HCT116 (cell line): ENCODE results near the gene NRBF2. TPM values are rescaled to one million over a fixed set of nuclear protein-coding genes. Genes with fewer than 3 reads are reported as not detected.

Experiments used
- ATAC-seq: fragments of 200-7000 bp; cut with Tn5 transposase; 2 replicates; pipeline ENCODE4 v1.9.1; 2020; ENCODE audit warnings: mild to moderate bottlenecking, moderate library complexity
- BruUV-seq: library from RNA; stranded (reverse); fragments of 400-500 nt; replicated peaks from 2 replicates; lab custom pipeline; 2021; lab: Mats Ljungman, UMichigan
- CTCF ChIA-PET: fragments of 300-600 bp; sonication (Branson Sonifier 250); formaldehyde crosslinking; loops from one replicate; lab custom pipeline; 2021; ENCODE audit warnings: antibody characterized with exemption; lab: Charles Lee
- POLR2A ChIA-PET: fragments of 300-600, 350-600 bp; sonication (Branson Sonifier 250); formaldehyde crosslinking; loops from one replicate; lab custom pipeline; 2021; ENCODE audit warnings: antibody characterized with exemption; lab: Charles Lee
- RAD21 ChIA-PET, 2 experiments: fragments of 300-600 bp; sonication (Branson Sonifier 250); formaldehyde crosslinking; loops; one replicate each; lab custom pipeline; 2023; ENCODE audit warnings: low total read pairs in 2 of 2; ENCODE audit not compliant: uncharacterized antibody in 2 of 2, unreplicated experiment in 2 of 2, low non-redundant PET in 1 of 2; lab: Charles Lee
- DNase-seq: peaks from one replicate; pipeline ENCODE4 v3.0.0-alpha.2; 2010; ENCODE audit warnings: low read depth, low spot score
- H2AFZ ChIP-seq: fragments of 200-600 bp; shearing (Covaris generic), sonication (generic); 2 replicates; pipeline ENCODE4 v1.6.1; 2017; ENCODE audit warnings: low read depth, mixed run types, mixed read lengths, antibody characterized with exemption, low read length; ENCODE audit not compliant: poor library complexity, severe bottlenecking
- H3K27ac ChIP-seq: 2 replicates; pipeline ENCODE4 v1.5.1; 2012; ENCODE audit warnings: low read depth, low read length
- H3K27me3 ChIP-seq: fragments of 200-600 bp; sonication (generic); 2 replicates; pipeline ENCODE4 v1.6.1; 2016; ENCODE audit warnings: mixed run types, low read length, mixed read lengths; ENCODE audit not compliant: insufficient read depth
- H3K36me3 ChIP-seq, 2 experiments: fragments of 200-500 bp in 1 of 2; fragments of 200-600 bp in 1 of 2; sonication (Bioruptor generic) in 1 of 2; sonication (generic) in 1 of 2; 2 replicates each; pipeline versions ENCODE4 v1.5.1 to v1.6.1; 2014 to 2016; ENCODE audit warnings: low read length in 2 of 2, inconsistent platforms in 1 of 2, mixed read lengths in 1 of 2, mixed run types in 1 of 2; ENCODE audit not compliant: insufficient read depth in 2 of 2, control insufficient read depth in 1 of 2
- H3K4me1 ChIP-seq, 2 experiments: fragments of 200-600 bp in 1 of 2; sonication (generic) in 1 of 2; 2 replicates each; pipeline versions ENCODE4 v1.5.1 to v1.6.1; 2012 to 2017; ENCODE audit warnings: low read length in 2 of 2, inconsistent platforms in 1 of 2, mild to moderate bottlenecking in 1 of 2, mixed read lengths in 1 of 2, mixed run types in 1 of 2, moderate library complexity in 1 of 2; ENCODE audit not compliant: insufficient read depth in 2 of 2, control insufficient read depth in 1 of 2
- H3K4me2 ChIP-seq: fragments of 200-600 bp; sonication (generic); 2 replicates; pipeline ENCODE4 v1.6.1; 2017; ENCODE audit warnings: mixed run types, low read length, mixed read lengths
- H3K4me3 ChIP-seq, 2 experiments: fragments of 200-600 bp in 1 of 2; sonication (generic) in 1 of 2; replicated peaks in 1 of 2; 2 replicates each; pipeline ENCODE4 v1.5.1; 2011 to 2016; ENCODE audit warnings: low read length in 2 of 2, control low read depth in 1 of 2, low read depth in 1 of 2, mild to moderate bottlenecking in 1 of 2, mixed read lengths in 1 of 2, mixed run types in 1 of 2
- H3K79me2 ChIP-seq: fragments of 200-600 bp; sonication (generic); 2 replicates; pipeline ENCODE4 v1.6.1; 2017; ENCODE audit warnings: mild to moderate bottlenecking, mixed run types, low read length, moderate library complexity, mixed read lengths; ENCODE audit not compliant: insufficient read depth
- H3K9ac ChIP-seq: fragments of 200-600 bp; sonication (generic); 2 replicates; pipeline ENCODE4 v1.6.1; 2016; ENCODE audit warnings: low read length, mixed read lengths
- H3K9me2 ChIP-seq: fragments of 200-600 bp; sonication (generic), shearing (Covaris generic); 2 replicates; pipeline ENCODE4 v1.6.1; 2017; ENCODE audit warnings: mixed run types, mild to moderate bottlenecking, moderate library complexity; ENCODE audit not compliant: insufficient read depth
- H3K9me3 ChIP-seq, 2 experiments: fragments of 200-500 bp in 1 of 2; fragments of 200-600 bp in 1 of 2; sonication (Bioruptor generic) in 1 of 2; sonication (generic) in 1 of 2; 2 replicates each; pipeline ENCODE4 v1.6.1; 2014 to 2017; ENCODE audit warnings: low read length in 2 of 2, mixed read lengths in 2 of 2, inconsistent platforms in 1 of 2, low read depth in 1 of 2, mild to moderate bottlenecking in 1 of 2, mixed run types in 1 of 2, moderate library complexity in 1 of 2; ENCODE audit not compliant: control insufficient read depth in 1 of 2, insufficient read depth in 1 of 2
- H4K20me1 ChIP-seq: fragments of 200-600 bp; sonication (generic), shearing (Covaris generic); 2 replicates; pipeline ENCODE4 v1.6.1; 2017; ENCODE audit warnings: mixed run types, mild to moderate bottlenecking, moderate library complexity; ENCODE audit not compliant: insufficient read depth
- CBX3 ChIP-seq: IDR thresholded peaks from 2 replicates; pipeline ENCODE4 v1.6.1; 2012; ENCODE audit warnings: low read depth
- CEBPB ChIP-seq: IDR thresholded peaks from 2 replicates; pipeline ENCODE4 v1.6.1; 2012; ENCODE audit warnings: low read depth
- EGR1 ChIP-seq: IDR thresholded peaks from 2 replicates; pipeline ENCODE4 v1.6.1; 2012; ENCODE audit warnings: low read depth
- ELF1 ChIP-seq: IDR thresholded peaks from 2 replicates; pipeline ENCODE4 v1.6.1; 2012; ENCODE audit warnings: low read depth, borderline replicate concordance
- EZH2 ChIP-seq: fragments of 200-600 bp; sonication (generic); IDR thresholded peaks from 2 replicates; pipeline ENCODE4 v1.6.1; 2017; ENCODE audit warnings: antibody characterized with exemption, mixed run types
- EZH2phosphoT487 ChIP-seq: fragments of 200-600 bp; IDR thresholded peaks from 2 replicates; pipeline ENCODE4 v1.6.1; 2018; ENCODE audit warnings: antibody characterized with exemption, borderline replicate concordance
- FOSL1 ChIP-seq: IDR thresholded peaks from 2 replicates; pipeline ENCODE4 v1.6.1; 2012; ENCODE audit warnings: low read depth
- POLR2A ChIP-seq: IDR thresholded peaks from 2 replicates; pipeline ENCODE4 v1.7.0; 2011; ENCODE audit warnings: borderline replicate concordance; ENCODE audit not compliant: insufficient read depth, insufficient read length; ENCODE audit errors: extremely low read depth
- POLR2AphosphoS5 ChIP-seq: IDR thresholded peaks from 2 replicates; pipeline ENCODE4 v1.6.1; 2011; ENCODE audit warnings: mild to moderate bottlenecking, low read depth, low read length, moderate library complexity
- RAD21 ChIP-seq: IDR thresholded peaks from 2 replicates; pipeline ENCODE4 v1.6.1; 2012; ENCODE audit warnings: low read depth, mild to moderate bottlenecking
- SIN3A ChIP-seq: IDR thresholded peaks from 2 replicates; pipeline ENCODE4 v1.6.1; 2012; ENCODE audit warnings: low read depth
- SP1 ChIP-seq: IDR thresholded peaks from 2 replicates; pipeline ENCODE4 v1.6.1; 2012; ENCODE audit warnings: low read depth
- SRF ChIP-seq: IDR thresholded peaks from 2 replicates; pipeline ENCODE4 v1.6.1; 2012; ENCODE audit warnings: low read depth
- TCF7L2 ChIP-seq: IDR thresholded peaks from 2 replicates; pipeline ENCODE4 v1.7.0; 2011; ENCODE audit warnings: borderline replicate concordance, inconsistent platforms; ENCODE audit not compliant: insufficient read depth, insufficient read length; ENCODE audit errors: extremely low read depth
- YY1 ChIP-seq: IDR thresholded peaks from 2 replicates; pipeline ENCODE4 v1.6.1; 2011; ENCODE audit warnings: low read length, low read depth, moderate library complexity, mild to moderate bottlenecking; ENCODE audit not compliant: insufficient replicate concordance; ENCODE audit errors: extremely low read depth
- ZFX ChIP-seq: fragments of 450-650 bp; IDR thresholded peaks from 2 replicates; pipeline ENCODE4 v1.6.1; 2017
- ZNF274 ChIP-seq: fragments of 200-500 bp; sonication (Bioruptor generic); IDR thresholded peaks from 2 replicates; pipeline ENCODE4 v1.6.1; 2014; ENCODE audit warnings: mild to moderate bottlenecking, low read depth, low read length, inconsistent platforms
- intact Hi-C: fragments of 100-400 bp; cut with micrococcal nuclease; formaldehyde crosslinking; loops from 2 replicates; pipeline ENCODE4 v1.10.0; 2022
- total RNA-seq: library from RNA; stranded (reverse); gene quantifications from one replicate; pipeline ENCODE4 v1.2.1, GENCODE V29; 2021; ENCODE audit not compliant: unreplicated experiment
- TF ChIP-seq, protein P1 (sequence below): IDR thresholded peaks from 2 replicates; pipeline ENCODE4 v1.6.1; 2012; ENCODE audit warnings: low read depth
- TF ChIP-seq, protein P2 (sequence below): IDR thresholded peaks from 2 replicates; pipeline ENCODE4 v1.6.1; 2011; ENCODE audit warnings: mild to moderate bottlenecking, low read length, moderate library complexity; ENCODE audit not compliant: insufficient replicate concordance; ENCODE audit errors: extremely low read depth
- TF ChIP-seq, protein P3 (sequence below), 3 experiments: fragments of 200-600 bp in 1 of 3; sonication (generic) in 1 of 3; IDR thresholded peaks in 2 of 3; conservative IDR thresholded peaks in 1 of 3; 2 replicates each; pipeline ENCODE4 v1.5.1; 2012 to 2017; ENCODE audit warnings: low read depth in 2 of 3, low read length in 2 of 3, antibody characterized with exemption in 1 of 3, borderline replicate concordance in 1 of 3, control low read depth in 1 of 3, mild to moderate bottlenecking in 1 of 3, mixed read lengths in 1 of 3, mixed run types in 1 of 3, moderate library complexity in 1 of 3; ENCODE audit not compliant: insufficient read depth in 1 of 3

Gene NRBF2
- total RNA-seq, 1 experiment from 2014 or later, result 20.2 TPM

DNA sequence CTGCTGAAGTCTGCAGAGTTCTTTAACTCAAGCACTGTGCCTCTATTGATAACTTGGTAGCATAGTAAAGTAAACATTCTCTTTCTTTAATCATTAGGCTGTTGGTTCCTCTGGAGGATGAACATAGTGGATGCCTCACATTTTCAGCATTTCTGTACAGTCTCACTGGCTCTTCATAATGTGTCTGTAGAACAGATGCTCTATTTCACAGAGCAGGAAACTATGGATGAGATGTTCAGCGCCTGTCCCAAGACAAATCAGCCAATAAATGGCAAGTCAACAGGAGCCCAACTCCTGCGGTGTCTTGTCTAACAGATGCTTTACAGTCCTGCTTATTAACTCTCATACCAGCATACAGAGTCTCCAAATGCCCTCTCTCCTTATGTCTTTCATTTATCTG is 36.5 kb downstream of the NRBF2 start:
- ChIA-PET RAD21 (no interaction called here), CTCF (interaction anchor here (3.3 to 6.5 kb wide), 2 partner anchors 543 to 550 kb away, joined by 19 to 159 read pairs; no protein-coding TSS in a partner anchor), POLR2A (no interaction called here)
- ATAC-seq (no peak), DNase-seq (no peak)
- H3K9me2 ChIP-seq, result no peaks in the 10 kb centered on the region
- H3K27ac ChIP-seq, result no peak overlapping the region
- BruUV-seq, result no TSS peak
- H3K4me2 ChIP-seq, result no peak overlapping the region
- H3K4me3 ChIP-seq, result no peak overlapping the region
- TF ChIP-seq CBX3 (no peak), ELF1 (no peak), POLR2A (no peak), SP1 (no peak), SIN3A (no peak), TCF7L2 (no peak), CEBPB (no peak), EGR1 (no peak), YY1 (no peak), ZFX (no peak), FOSL1 (no peak), ZNF274 (no peak), POLR2AphosphoS5 (no peak), EZH2phosphoT487 (no peak), SRF (no peak), EZH2 (no peak), RAD21 (no peak)
- TF ChIP-seq, protein P1, sequence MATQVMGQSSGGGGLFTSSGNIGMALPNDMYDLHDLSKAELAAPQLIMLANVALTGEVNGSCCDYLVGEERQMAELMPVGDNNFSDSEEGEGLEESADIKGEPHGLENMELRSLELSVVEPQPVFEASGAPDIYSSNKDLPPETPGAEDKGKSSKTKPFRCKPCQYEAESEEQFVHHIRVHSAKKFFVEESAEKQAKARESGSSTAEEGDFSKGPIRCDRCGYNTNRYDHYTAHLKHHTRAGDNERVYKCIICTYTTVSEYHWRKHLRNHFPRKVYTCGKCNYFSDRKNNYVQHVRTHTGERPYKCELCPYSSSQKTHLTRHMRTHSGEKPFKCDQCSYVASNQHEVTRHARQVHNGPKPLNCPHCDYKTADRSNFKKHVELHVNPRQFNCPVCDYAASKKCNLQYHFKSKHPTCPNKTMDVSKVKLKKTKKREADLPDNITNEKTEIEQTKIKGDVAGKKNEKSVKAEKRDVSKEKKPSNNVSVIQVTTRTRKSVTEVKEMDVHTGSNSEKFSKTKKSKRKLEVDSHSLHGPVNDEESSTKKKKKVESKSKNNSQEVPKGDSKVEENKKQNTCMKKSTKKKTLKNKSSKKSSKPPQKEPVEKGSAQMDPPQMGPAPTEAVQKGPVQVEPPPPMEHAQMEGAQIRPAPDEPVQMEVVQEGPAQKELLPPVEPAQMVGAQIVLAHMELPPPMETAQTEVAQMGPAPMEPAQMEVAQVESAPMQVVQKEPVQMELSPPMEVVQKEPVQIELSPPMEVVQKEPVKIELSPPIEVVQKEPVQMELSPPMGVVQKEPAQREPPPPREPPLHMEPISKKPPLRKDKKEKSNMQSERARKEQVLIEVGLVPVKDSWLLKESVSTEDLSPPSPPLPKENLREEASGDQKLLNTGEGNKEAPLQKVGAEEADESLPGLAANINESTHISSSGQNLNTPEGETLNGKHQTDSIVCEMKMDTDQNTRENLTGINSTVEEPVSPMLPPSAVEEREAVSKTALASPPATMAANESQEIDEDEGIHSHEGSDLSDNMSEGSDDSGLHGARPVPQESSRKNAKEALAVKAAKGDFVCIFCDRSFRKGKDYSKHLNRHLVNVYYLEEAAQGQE, result no peak
- TF ChIP-seq, protein P2, sequence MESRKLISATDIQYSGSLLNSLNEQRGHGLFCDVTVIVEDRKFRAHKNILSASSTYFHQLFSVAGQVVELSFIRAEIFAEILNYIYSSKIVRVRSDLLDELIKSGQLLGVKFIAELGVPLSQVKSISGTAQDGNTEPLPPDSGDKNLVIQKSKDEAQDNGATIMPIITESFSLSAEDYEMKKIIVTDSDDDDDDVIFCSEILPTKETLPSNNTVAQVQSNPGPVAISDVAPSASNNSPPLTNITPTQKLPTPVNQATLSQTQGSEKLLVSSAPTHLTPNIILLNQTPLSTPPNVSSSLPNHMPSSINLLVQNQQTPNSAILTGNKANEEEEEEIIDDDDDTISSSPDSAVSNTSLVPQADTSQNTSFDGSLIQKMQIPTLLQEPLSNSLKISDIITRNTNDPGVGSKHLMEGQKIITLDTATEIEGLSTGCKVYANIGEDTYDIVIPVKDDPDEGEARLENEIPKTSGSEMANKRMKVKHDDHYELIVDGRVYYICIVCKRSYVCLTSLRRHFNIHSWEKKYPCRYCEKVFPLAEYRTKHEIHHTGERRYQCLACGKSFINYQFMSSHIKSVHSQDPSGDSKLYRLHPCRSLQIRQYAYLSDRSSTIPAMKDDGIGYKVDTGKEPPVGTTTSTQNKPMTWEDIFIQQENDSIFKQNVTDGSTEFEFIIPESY, result no peak
- TF ChIP-seq, protein P3, sequence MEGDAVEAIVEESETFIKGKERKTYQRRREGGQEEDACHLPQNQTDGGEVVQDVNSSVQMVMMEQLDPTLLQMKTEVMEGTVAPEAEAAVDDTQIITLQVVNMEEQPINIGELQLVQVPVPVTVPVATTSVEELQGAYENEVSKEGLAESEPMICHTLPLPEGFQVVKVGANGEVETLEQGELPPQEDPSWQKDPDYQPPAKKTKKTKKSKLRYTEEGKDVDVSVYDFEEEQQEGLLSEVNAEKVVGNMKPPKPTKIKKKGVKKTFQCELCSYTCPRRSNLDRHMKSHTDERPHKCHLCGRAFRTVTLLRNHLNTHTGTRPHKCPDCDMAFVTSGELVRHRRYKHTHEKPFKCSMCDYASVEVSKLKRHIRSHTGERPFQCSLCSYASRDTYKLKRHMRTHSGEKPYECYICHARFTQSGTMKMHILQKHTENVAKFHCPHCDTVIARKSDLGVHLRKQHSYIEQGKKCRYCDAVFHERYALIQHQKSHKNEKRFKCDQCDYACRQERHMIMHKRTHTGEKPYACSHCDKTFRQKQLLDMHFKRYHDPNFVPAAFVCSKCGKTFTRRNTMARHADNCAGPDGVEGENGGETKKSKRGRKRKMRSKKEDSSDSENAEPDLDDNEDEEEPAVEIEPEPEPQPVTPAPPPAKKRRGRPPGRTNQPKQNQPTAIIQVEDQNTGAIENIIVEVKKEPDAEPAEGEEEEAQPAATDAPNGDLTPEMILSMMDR (IDR thresholded peaks at IDR 0.05 in 2 of 3, conservative IDR thresholded peaks at IDR 0.05 in 1 of 3; ENCODE audit: borderline replicate concordance in 1 of 3, insufficient read depth in 1 of 3, low read depth in 2 of 3, low read length in 2 of 3), result no peak
- H3K4me1 ChIP-seq, result no peaks in the 10 kb centered on the region
- H2AFZ ChIP-seq, result no peak overlapping the region
- intact Hi-C loops, result no loop called here
- H3K9me3 ChIP-seq, result no peaks in the 10 kb centered on the region
- H4K20me1 ChIP-seq, result 0 out of 2 replicates have a peak, but pooled peaks cover 3% of the 10 kb centered on the region
- H3K27me3 ChIP-seq, result no peaks in the 10 kb centered on the region
- no peak overlapping the region for H3K9ac ChIP-seq
- H3K36me3 ChIP-seq, result peaks cover 0 to 22% of the 10 kb centered on the region in 2 experiments; a peak in 2 of 4 replicates
- H3K79me2 ChIP-seq, result no peaks in the 10 kb centered on the region
